ENCODE measurements around the gene FGD2.

Gene FGD2

DNA sequence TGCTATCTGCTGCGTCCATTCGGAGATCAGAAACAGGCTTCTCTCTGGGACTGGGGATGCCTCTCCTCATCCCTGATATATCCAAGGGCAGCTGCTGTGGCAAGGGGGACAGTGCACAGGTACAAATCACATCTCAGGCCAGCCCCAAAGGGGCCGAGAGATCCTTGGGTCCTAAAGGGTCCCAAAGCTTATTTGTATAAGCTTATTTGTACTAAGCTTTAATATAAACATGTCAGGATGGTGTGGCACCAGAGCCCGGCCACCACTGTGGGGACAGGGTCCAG lies 45.3 kb downstream of the FGD2 start:
- H3K27me3 ChIP-seq (ENCODE audit: insufficient read depth, low read length, poor library complexity) = no peaks in the 10 kb centered on the region
- peak overlapping the region; percentile 55 for H3K9ac ChIP-seq (ENCODE audit: low read depth, low read length)
- no peaks in the 10 kb centered on the region for H3K9me3 ChIP-seq (ENCODE audit: insufficient read depth, low read length, severe bottlenecking)
- H3K36me3 ChIP-seq (ENCODE audit: insufficient read depth, low read length) = no peaks in the 10 kb centered on the region
- H3K79me2 ChIP-seq (ENCODE audit: insufficient read depth, low read length) = no peaks in the 10 kb centered on the region
- peaks cover 66% of the 10 kb centered on the region for H3K4me1 ChIP-seq (ENCODE audit: insufficient read depth, low read length)
- TF ChIP-seq EZH2 (IDR thresholded peaks at IDR 0.05; ENCODE audit: borderline replicate concordance, low read depth, low read length, severe bottlenecking) = no peak
- TF ChIP-seq, protein P1, sequence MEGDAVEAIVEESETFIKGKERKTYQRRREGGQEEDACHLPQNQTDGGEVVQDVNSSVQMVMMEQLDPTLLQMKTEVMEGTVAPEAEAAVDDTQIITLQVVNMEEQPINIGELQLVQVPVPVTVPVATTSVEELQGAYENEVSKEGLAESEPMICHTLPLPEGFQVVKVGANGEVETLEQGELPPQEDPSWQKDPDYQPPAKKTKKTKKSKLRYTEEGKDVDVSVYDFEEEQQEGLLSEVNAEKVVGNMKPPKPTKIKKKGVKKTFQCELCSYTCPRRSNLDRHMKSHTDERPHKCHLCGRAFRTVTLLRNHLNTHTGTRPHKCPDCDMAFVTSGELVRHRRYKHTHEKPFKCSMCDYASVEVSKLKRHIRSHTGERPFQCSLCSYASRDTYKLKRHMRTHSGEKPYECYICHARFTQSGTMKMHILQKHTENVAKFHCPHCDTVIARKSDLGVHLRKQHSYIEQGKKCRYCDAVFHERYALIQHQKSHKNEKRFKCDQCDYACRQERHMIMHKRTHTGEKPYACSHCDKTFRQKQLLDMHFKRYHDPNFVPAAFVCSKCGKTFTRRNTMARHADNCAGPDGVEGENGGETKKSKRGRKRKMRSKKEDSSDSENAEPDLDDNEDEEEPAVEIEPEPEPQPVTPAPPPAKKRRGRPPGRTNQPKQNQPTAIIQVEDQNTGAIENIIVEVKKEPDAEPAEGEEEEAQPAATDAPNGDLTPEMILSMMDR (IDR thresholded peaks at IDR 0.05; ENCODE audit: borderline replicate concordance, extremely low read depth, low read length, poor library complexity, severe bottlenecking) = no peak
- H4K20me1 ChIP-seq (ENCODE audit: insufficient read depth, low read length) = no peaks in the 10 kb centered on the region
- ATAC-seq (ENCODE audit: insufficient read depth, low read depth) (no peak), DNase-seq (peak; percentile 45)
- peak overlapping the region; percentile 40 for H2AFZ ChIP-seq (ENCODE audit: low read depth, low read length)
- peak overlapping the region in 1 of 2 experiments; percentile 44; a peak in 1 of 4 replicates for H3K4me3 ChIP-seq (ENCODE audit: low read depth in 1 of 2, low read length in 2 of 2)
- H3K27ac ChIP-seq (ENCODE audit: low read length) = peak overlapping the region; percentile 94
- peak overlapping the region; percentile 60 for H3K4me2 ChIP-seq (ENCODE audit: insufficient read depth, low read length)

DNA sequence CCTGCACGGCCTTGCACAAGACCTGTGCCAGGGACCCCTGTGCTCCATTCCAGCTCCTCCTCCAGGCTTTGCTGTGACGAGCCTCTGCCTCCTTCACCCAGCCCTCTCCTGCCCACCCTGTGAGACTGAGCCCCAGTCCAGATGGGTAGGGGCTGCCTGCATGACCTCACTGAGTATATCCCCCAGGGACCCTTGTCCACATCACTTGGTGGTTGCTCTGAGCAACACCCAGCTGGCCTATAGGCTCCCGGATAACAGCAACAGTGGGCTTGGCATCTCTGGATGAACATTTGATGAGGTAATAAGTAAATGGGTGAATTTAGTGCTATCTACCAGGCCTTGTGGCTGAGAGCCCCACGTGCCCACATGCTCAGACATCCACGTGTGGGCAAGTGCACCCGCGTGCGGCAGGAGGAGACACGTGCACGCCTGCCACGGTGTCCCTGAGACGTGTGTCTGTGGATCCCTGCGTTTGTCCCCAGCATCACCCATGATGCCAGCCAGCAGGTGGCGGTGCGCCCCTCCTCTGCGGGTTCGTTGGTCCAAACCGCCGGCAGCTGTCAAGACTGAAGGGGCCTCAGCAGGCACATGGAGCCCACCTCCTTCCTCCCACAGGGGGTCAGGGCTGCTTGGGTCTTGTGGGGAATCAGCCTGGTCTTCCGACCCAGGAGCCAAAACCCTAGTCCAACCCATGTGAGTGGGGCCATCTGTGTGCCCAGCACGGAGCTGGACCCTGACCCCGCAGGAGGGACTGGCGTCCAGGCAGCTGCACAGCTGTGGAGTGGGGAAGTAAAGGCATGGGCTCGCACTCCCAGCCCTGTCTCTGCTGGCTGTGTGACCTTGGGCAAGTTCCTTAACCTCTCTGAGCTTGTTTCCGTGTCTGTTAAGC lies 45.9 kb downstream of the FGD2 start:
- TF ChIP-seq EZH2 (IDR thresholded peaks at IDR 0.05; ENCODE audit: borderline replicate concordance, low read depth, low read length, severe bottlenecking) = no peak
- TF ChIP-seq, protein P1 (IDR thresholded peaks at IDR 0.05; ENCODE audit: borderline replicate concordance, extremely low read depth, low read length, poor library complexity, severe bottlenecking) = peak; percentile 99
- Histone ChIP-seq H3K27ac (ENCODE audit: low read length) (peak overlapping the region; percentile 94), H3K27me3 (ENCODE audit: insufficient read depth, low read length, poor library complexity) (no peaks in the 10 kb centered on the region), H4K20me1 (ENCODE audit: insufficient read depth, low read length) (no peaks in the 10 kb centered on the region), H3K9ac (ENCODE audit: low read depth, low read length) (peak overlapping the region; percentile 55), H3K9me3 (ENCODE audit: insufficient read depth, low read length, severe bottlenecking) (no peaks in the 10 kb centered on the region), H3K4me2 (ENCODE audit: insufficient read depth, low read length) (peak overlapping the region; percentile 60), H3K79me2 (ENCODE audit: insufficient read depth, low read length) (no peaks in the 10 kb centered on the region), H3K4me3 (ENCODE audit: low read depth in 1 of 2, low read length in 2 of 2) (peak overlapping the region in 1 of 2 experiments; percentile 44; a peak in 1 of 4 replicates), H2AFZ (ENCODE audit: low read depth, low read length) (peak overlapping the region; percentile 48), H3K36me3 (ENCODE audit: insufficient read depth, low read length) (no peaks in the 10 kb centered on the region), H3K4me1 (ENCODE audit: insufficient read depth, low read length) (peaks cover 60% of the 10 kb centered on the region)
- peak; percentile 65 for ATAC-seq (ENCODE audit: insufficient read depth, low read depth)
- DNase-seq = peak; percentile 97

DNA sequence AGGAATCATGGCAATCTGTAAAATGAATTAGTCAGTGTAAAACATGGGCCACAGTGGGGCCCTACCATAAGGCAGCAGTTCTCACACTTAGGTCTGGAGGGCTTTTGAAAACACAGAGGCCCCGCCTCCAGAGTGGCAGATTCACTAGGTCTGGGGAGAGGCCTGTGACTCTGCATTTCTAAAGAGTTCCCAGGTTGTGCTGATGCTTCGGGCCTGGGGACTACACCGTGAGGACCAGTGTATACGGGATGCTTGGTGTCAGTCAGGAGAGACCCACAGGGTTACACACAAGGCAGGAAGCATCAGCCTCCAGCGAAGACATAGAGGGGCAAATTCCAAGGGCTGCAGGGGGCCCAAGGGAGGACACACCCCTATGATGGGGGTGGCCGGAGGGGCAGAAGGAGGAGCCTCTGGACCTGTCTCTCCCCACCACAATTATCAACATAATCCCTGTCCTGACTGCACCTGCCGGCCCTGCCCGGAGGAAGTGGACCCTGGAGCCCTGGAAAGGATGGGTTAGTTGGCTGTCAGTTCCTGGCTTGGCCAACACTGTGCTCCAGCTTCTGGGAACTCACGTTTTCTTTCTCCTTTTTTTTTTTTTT lies 46.7 kb downstream of the FGD2 start:
- Histone ChIP-seq H3K9ac (ENCODE audit: low read depth, low read length) (peak overlapping the region; percentile 55), H3K4me2 (ENCODE audit: insufficient read depth, low read length) (peak overlapping the region; percentile 60), H3K27ac (ENCODE audit: low read length) (peak overlapping the region; percentile 94), H3K4me1 (ENCODE audit: insufficient read depth, low read length) (peaks cover 53% of the 10 kb centered on the region), H3K4me3 (ENCODE audit: low read depth in 1 of 2, low read length in 2 of 2) (no peak overlapping the region; a peak in 1 of 4 replicates), H2AFZ (ENCODE audit: low read depth, low read length) (peak overlapping the region; percentile 48; the same call in 1 of the 2 replicates), H4K20me1 (ENCODE audit: insufficient read depth, low read length) (no peaks in the 10 kb centered on the region), H3K27me3 (ENCODE audit: insufficient read depth, low read length, poor library complexity) (no peaks in the 10 kb centered on the region), H3K36me3 (ENCODE audit: insufficient read depth, low read length) (no peaks in the 10 kb centered on the region), H3K79me2 (ENCODE audit: insufficient read depth, low read length) (no peaks in the 10 kb centered on the region), H3K9me3 (ENCODE audit: insufficient read depth, low read length, severe bottlenecking) (no peaks in the 10 kb centered on the region)
- no peak for TF ChIP-seq EZH2 (IDR thresholded peaks at IDR 0.05; ENCODE audit: borderline replicate concordance, low read depth, low read length, severe bottlenecking)
- TF ChIP-seq, protein P1 (IDR thresholded peaks at IDR 0.05; ENCODE audit: borderline replicate concordance, extremely low read depth, low read length, poor library complexity, severe bottlenecking) = no peak
- DNase-seq (peak; percentile 81), ATAC-seq (ENCODE audit: insufficient read depth, low read depth) (peak; percentile 29)

Data from DND-41 (cell line).